PC-9 (cell line): Measurements from ENCODE around the gene RBMS1. TPM values are rescaled to one million over a fixed set of nuclear protein-coding genes. Genes with fewer than 3 reads are reported as not detected.
A peak's percentile ranks its signal among the peaks of the same experiment; 100 is the strongest.

Source experiments
- BruUV-seq: library from RNA; stranded (reverse); fragments of 400-500 nt; replicated peaks from 2 replicates; lab custom pipeline; 2021; lab: Mats Ljungman, UMichigan
- CTCF ChIA-PET: fragments of 300-600 bp; sonication (Branson Sonifier 250); formaldehyde crosslinking; loops from one replicate; lab custom pipeline; 2022; ENCODE audit warnings: antibody characterized with exemption; lab: Charles Lee
- POLR2A ChIA-PET: fragments of 300-600 bp; sonication (Branson Sonifier 250); formaldehyde crosslinking; loops from one replicate; lab custom pipeline; 2022; ENCODE audit warnings: antibody characterized with exemption; ENCODE audit not compliant: unreplicated experiment; lab: Charles Lee
- DNase-seq, 2 experiments: peaks; one replicate each; pipeline versions ENCODE4 v3.0.0 to v3.0.0-alpha.2; 2015 to 2022; ENCODE audit warnings: mixed read lengths in 1 of 2
- H2AFZ ChIP-seq: fragments of 200-600 bp; sonication (generic); 2 replicates; pipeline ENCODE4 v1.8.1; 2017; ENCODE audit warnings: antibody characterized with exemption
- H3F3A ChIP-seq: fragments of 200-600 bp; sonication (generic); 2 replicates; pipeline ENCODE4 v1.8.1; 2017; ENCODE audit warnings: antibody characterized with exemption, mild to moderate bottlenecking, low read depth; ENCODE audit not compliant: insufficient read depth
- H3K27ac ChIP-seq: fragments of 200-600 bp; sonication (generic); 2 replicates; pipeline ENCODE4 v1.6.1; 2016; ENCODE audit warnings: mixed run types
- H3K27me3 ChIP-seq: fragments of 200-600 bp; sonication (generic); 2 replicates; pipeline ENCODE4 v1.6.1; 2016; ENCODE audit warnings: low read depth, mixed run types; ENCODE audit not compliant: insufficient read depth
- H3K36me3 ChIP-seq: fragments of 200-600 bp; sonication (generic); 2 replicates; pipeline ENCODE4 v1.6.1; 2016; ENCODE audit warnings: low read depth, mixed run types
- H3K4me1 ChIP-seq: fragments of 200-600 bp; sonication (generic); replicated peaks from 2 replicates; pipeline ENCODE4 v1.6.1; 2016; ENCODE audit warnings: mixed run types; ENCODE audit not compliant: insufficient read depth
- H3K4me2 ChIP-seq: fragments of 200-600 bp; sonication (generic); 2 replicates; pipeline ENCODE4 v1.6.1; 2017; ENCODE audit warnings: mixed run types
- H3K4me3 ChIP-seq: fragments of 200-600 bp; sonication (generic); 2 replicates; pipeline ENCODE4 v1.6.1; 2016; ENCODE audit warnings: mixed run types
- H3K79me2 ChIP-seq: fragments of 200-600 bp; sonication (generic); 2 replicates; pipeline ENCODE4 v1.6.1; 2017; ENCODE audit warnings: low read depth, mixed run types
- H3K9me2 ChIP-seq: fragments of 200-600 bp; sonication (generic); 2 replicates; pipeline ENCODE4 v1.8.1; 2017; ENCODE audit warnings: mild to moderate bottlenecking; ENCODE audit not compliant: insufficient read depth
- H3K9me3 ChIP-seq: fragments of 200-600 bp; sonication (generic); 2 replicates; pipeline ENCODE4 v1.8.1; 2016; ENCODE audit warnings: low read depth; ENCODE audit not compliant: insufficient read depth
- H4K20me1 ChIP-seq: fragments of 200-600 bp; sonication (generic); 2 replicates; pipeline ENCODE4 v1.8.1; 2017; ENCODE audit not compliant: insufficient read depth
- CTCF ChIP-seq: fragments of 200-600 bp; sonication (generic); conservative IDR thresholded peaks from 2 replicates; pipeline ENCODE4 v1.6.1; 2017; ENCODE audit warnings: mixed run types, antibody characterized with exemption, mild to moderate bottlenecking, moderate library complexity
- EZH2 ChIP-seq: fragments of 200-600 bp; sonication (generic); IDR thresholded peaks from 2 replicates; pipeline ENCODE4 v1.8.0; 2017; ENCODE audit warnings: antibody characterized with exemption, low read depth
- intact Hi-C: fragments of 100-400 bp; cut with micrococcal nuclease; formaldehyde crosslinking; loops from one replicate; pipeline ENCODE4 v1.10.0; 2022; ENCODE audit not compliant: unreplicated experiment
- total RNA-seq: library from RNA; stranded (reverse); gene quantifications from 2 replicates; pipeline ENCODE4 v1.2.3, GENCODE V29; 2021

RBMS1 gene
- total RNA-seq, 1 experiment from 2014 or later, result 65.1 TPM

- peaks cover 5% of the 10 kb centered on the region; the same call in 1 of the 2 replicates for H3F3A ChIP-seq
- no peak overlapping the region for H3K27ac ChIP-seq
- no TSS peak for BruUV-seq
- no peak for TF ChIP-seq EZH2
- TF ChIP-seq CTCF, result no peak
- ChIA-PET POLR2A (no interaction called here), CTCF (no interaction called here)
- H3K9me3 ChIP-seq, result no peaks in the 10 kb centered on the region
- peaks cover 85% of the 10 kb centered on the region for H3K79me2 ChIP-seq
- H4K20me1 ChIP-seq, result peaks cover 3% of the 10 kb centered on the region
- DNase-seq, result no peak
- intact Hi-C loops, result no loop called here
- H3K36me3 ChIP-seq, result no peaks in the 10 kb centered on the region
- H3K4me3 ChIP-seq, result no peak overlapping the region
- H3K9me2 ChIP-seq, result no peaks in the 10 kb centered on the region
- peaks cover 16% of the 10 kb centered on the region for H3K4me1 ChIP-seq
- H2AFZ ChIP-seq, result no peak overlapping the region
- H3K4me2 ChIP-seq, result no peak overlapping the region
- H3K27me3 ChIP-seq, result no peaks in the 10 kb centered on the region
These were observed 113.0 kb downstream of the RBMS1 start for GRCh38 chr2:160380611-160381010.

- Histone ChIP-seq H3K4me2 (peak overlapping the region; percentile 17; the same call in 1 of the 2 replicates), H4K20me1 (peaks cover 3% of the 10 kb centered on the region), H3K4me3 (no peak overlapping the region), H3K27me3 (no peaks in the 10 kb centered on the region), H3K27ac (peak overlapping the region; percentile 64; the same call in 1 of the 2 replicates), H3K9me2 (no peaks in the 10 kb centered on the region), H3K4me1 (peaks cover 16% of the 10 kb centered on the region), H3K9me3 (no peaks in the 10 kb centered on the region), H3K36me3 (no peaks in the 10 kb centered on the region), H2AFZ (no peak overlapping the region), H3K79me2 (peaks cover 86% of the 10 kb centered on the region), H3F3A (peaks cover 5% of the 10 kb centered on the region; the same call in 1 of the 2 replicates)
- BruUV-seq, result no TSS peak
- DNase-seq, result no peak
- ChIA-PET POLR2A (no interaction called here), CTCF (no interaction called here)
- intact Hi-C loops, result no loop called here
- no peak for TF ChIP-seq EZH2
- TF ChIP-seq CTCF, result no peak
These were observed 113.5 kb downstream of the RBMS1 start for GRCh38 chr2:160380000-160380570.

- Histone ChIP-seq H3K4me2 (peak overlapping the region; percentile 17; the same call in 1 of the 2 replicates), H3K9me3 (no peaks in the 10 kb centered on the region), H3F3A (peaks cover 5% of the 10 kb centered on the region; the same call in 1 of the 2 replicates), H3K36me3 (no peaks in the 10 kb centered on the region), H3K4me3 (no peak overlapping the region), H3K4me1 (peaks cover 16% of the 10 kb centered on the region), H2AFZ (no peak overlapping the region), H3K27ac (peak overlapping the region; percentile 64), H3K9me2 (no peaks in the 10 kb centered on the region), H4K20me1 (peaks cover 2% of the 10 kb centered on the region), H3K79me2 (peaks cover 86% of the 10 kb centered on the region), H3K27me3 (no peaks in the 10 kb centered on the region)
- peak in 1 of 2 experiments; percentile 87 for DNase-seq
- CTCF ChIA-PET, result no interaction called here
- POLR2A ChIA-PET, result no interaction called here
- no TSS peak for BruUV-seq
- TF ChIP-seq CTCF (no peak), EZH2 (no peak)
- intact Hi-C loops, result no loop called here
These were observed 114.2 kb downstream of the RBMS1 start for GRCh38 chr2:160379399-160379798.
